ENCODE data around the gene KIAA0825.

DNA sequence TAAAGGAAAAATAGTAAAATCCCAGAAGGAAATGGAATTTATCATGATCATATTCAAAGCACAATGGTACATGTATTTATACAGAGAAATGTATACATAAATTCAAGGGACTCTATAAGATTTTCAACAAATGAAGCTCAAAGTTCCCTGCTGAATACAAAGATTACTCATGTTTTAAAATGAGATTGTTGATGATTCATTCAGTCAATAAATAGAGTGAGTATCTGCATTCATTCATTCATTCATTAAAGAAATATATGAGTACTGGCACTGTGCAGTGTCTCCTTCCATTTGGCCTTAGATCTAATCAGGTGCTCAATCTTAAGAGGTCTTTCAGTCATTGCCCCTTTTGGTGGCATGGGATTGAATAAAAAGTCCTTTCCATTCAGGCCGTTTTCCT, 310.0 kb downstream of the KIAA0825 start:
- TF ChIP-seq, protein P1, sequence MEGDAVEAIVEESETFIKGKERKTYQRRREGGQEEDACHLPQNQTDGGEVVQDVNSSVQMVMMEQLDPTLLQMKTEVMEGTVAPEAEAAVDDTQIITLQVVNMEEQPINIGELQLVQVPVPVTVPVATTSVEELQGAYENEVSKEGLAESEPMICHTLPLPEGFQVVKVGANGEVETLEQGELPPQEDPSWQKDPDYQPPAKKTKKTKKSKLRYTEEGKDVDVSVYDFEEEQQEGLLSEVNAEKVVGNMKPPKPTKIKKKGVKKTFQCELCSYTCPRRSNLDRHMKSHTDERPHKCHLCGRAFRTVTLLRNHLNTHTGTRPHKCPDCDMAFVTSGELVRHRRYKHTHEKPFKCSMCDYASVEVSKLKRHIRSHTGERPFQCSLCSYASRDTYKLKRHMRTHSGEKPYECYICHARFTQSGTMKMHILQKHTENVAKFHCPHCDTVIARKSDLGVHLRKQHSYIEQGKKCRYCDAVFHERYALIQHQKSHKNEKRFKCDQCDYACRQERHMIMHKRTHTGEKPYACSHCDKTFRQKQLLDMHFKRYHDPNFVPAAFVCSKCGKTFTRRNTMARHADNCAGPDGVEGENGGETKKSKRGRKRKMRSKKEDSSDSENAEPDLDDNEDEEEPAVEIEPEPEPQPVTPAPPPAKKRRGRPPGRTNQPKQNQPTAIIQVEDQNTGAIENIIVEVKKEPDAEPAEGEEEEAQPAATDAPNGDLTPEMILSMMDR (IDR thresholded peaks at IDR 0.05): no peak
- no peak for TF ChIP-seq POLR2A (IDR thresholded peaks at IDR 0.05)

All from esophagus squamous epithelium (tissue), 4 donors.